HFFc6 (cell line): Measurements from ENCODE around the gene PLA2G6. TPM values are rescaled to one million over a fixed set of nuclear protein-coding genes. Genes with fewer than 3 reads are reported as not detected.
"Not testable (repeated sequence)": the region's sequence is repeated elsewhere in the genome, so short reads cannot be mapped to it uniquely, and the experiment has no call there.

ENCODE experiments used
- DNase-seq: peaks from one replicate; pipeline ENCODE4 v3.0.0-alpha.2; 2018
- H3K27ac Mint-ChIP-seq: 2 replicates; pipeline ENCODE4 v1.8.0; 2020; ENCODE audit warnings: mild to moderate bottlenecking, mixed read lengths
- H3K27me3 Mint-ChIP-seq: 2 replicates; pipeline ENCODE4 v1.8.0; 2021; ENCODE audit warnings: mild to moderate bottlenecking, moderate library complexity, mixed read lengths; ENCODE audit not compliant: insufficient read depth
- H3K36me3 Mint-ChIP-seq: 2 replicates; pipeline ENCODE4 v1.8.0; 2021; ENCODE audit warnings: low read depth, mixed read lengths
- H3K4me1 Mint-ChIP-seq: 2 replicates; pipeline ENCODE4 v1.8.0; 2020; ENCODE audit warnings: low read depth, mixed read lengths
- H3K4me3 Mint-ChIP-seq: 2 replicates; pipeline ENCODE4 v1.8.0; 2020; ENCODE audit warnings: mild to moderate bottlenecking, moderate library complexity, mixed read lengths
- H3K9me3 Mint-ChIP-seq: 2 replicates; pipeline ENCODE4 v1.8.0; 2020; ENCODE audit warnings: mild to moderate bottlenecking, mixed read lengths
- CTCF ChIP-seq: fragments of 200-600 bp; sonication (generic); IDR thresholded peaks from 2 replicates; pipeline ENCODE4 v1.5.0; 2021; ENCODE audit warnings: antibody characterized with exemption, mild to moderate bottlenecking
- total RNA-seq, 6 experiments: library from RNA; stranded (reverse); fragmentation: NEBNext Ultra II Directional; extraction: Animal tissue kit (Norgen Biotek cat#: 25700); gene quantifications; 2 replicates in 1 of 6; 3 replicates in 5 of 6; pipeline ENCODE4 v1.2.3, GENCODE V29; 2021

The PLA2G6 gene
- total RNA-seq, 6 experiments from 2014 or later: 4.1 to 6.6 (median 5.3) TPM

GRCh38 chr22:38153821-38154562, 27.6 kb downstream of the PLA2G6 start:
- H3K9me3 Mint-ChIP-seq: no peaks in the 10 kb centered on the region
- no peak for TF ChIP-seq CTCF
- no peak overlapping the region for H3K27ac Mint-ChIP-seq
- peaks cover 7% of the 10 kb centered on the region; the same call in 1 of the 2 replicates for H3K4me1 Mint-ChIP-seq
- H3K27me3 Mint-ChIP-seq: no peaks in the 10 kb centered on the region; the same call in 1 of the 2 replicates
- no peak for DNase-seq
- H3K4me3 Mint-ChIP-seq: no peak overlapping the region
- no peaks in the 10 kb centered on the region for H3K36me3 Mint-ChIP-seq

GRCh38 chr22:38151126-38151500, 30.5 kb downstream of the PLA2G6 start:
- Mint-ChIP-seq H3K9me3 (no peaks in the 10 kb centered on the region; the same call in 1 of the 2 replicates), H3K36me3 (no peaks in the 10 kb centered on the region), H3K27ac (no peak overlapping the region), H3K4me3 (no peak overlapping the region), H3K4me1 (peaks cover 16% of the 10 kb centered on the region), H3K27me3 (no peaks in the 10 kb centered on the region; the same call in 1 of the 2 replicates)
- TF ChIP-seq CTCF: no peak
- DNase-seq: no peak

- H3K27ac Mint-ChIP-seq: no peak overlapping the region
- no peak for DNase-seq
- H3K4me3 Mint-ChIP-seq: no peak overlapping the region
- H3K36me3 Mint-ChIP-seq: no peaks in the 10 kb centered on the region
- TF ChIP-seq CTCF: no peak
- no peaks in the 10 kb centered on the region; the same call in 1 of the 2 replicates for H3K27me3 Mint-ChIP-seq
- H3K9me3 Mint-ChIP-seq: no peaks in the 10 kb centered on the region; the same call in 1 of the 2 replicates
- peaks cover 18% of the 10 kb centered on the region for H3K4me1 Mint-ChIP-seq
Observed at GRCh38 chr22:38148245-38148644, 33.4 kb downstream of the PLA2G6 start.

GRCh38 chr22:38146166-38146565, 35.5 kb downstream of the PLA2G6 start:
- H3K27me3 Mint-ChIP-seq, DNase-seq, H3K27ac Mint-ChIP-seq, H3K9me3 Mint-ChIP-seq, H3K4me3 Mint-ChIP-seq, H3K36me3 Mint-ChIP-seq: not testable (repeated sequence)
- peaks cover 18% of the 10 kb centered on the region for H3K4me1 Mint-ChIP-seq

GRCh38 chr22:38144025-38144405, 37.6 kb downstream of the PLA2G6 start:
- H3K36me3 Mint-ChIP-seq: no peaks in the 10 kb centered on the region
- no peak for TF ChIP-seq CTCF
- peaks cover 18% of the 10 kb centered on the region for H3K4me1 Mint-ChIP-seq
- no peaks in the 10 kb centered on the region for H3K27me3 Mint-ChIP-seq
- H3K27ac Mint-ChIP-seq: no peak overlapping the region
- no peaks in the 10 kb centered on the region; the same call in 1 of the 2 replicates for H3K9me3 Mint-ChIP-seq
- no peak overlapping the region for H3K4me3 Mint-ChIP-seq
- DNase-seq: no peak

GRCh38 chr22:38142606-38143005, 39.0 kb downstream of the PLA2G6 start:
- no peaks in the 10 kb centered on the region for H3K36me3 Mint-ChIP-seq

More at GRCh38 chr22:38142606-38143005, 39.0 kb downstream of the PLA2G6 start:
- no peak for DNase-seq
- Mint-ChIP-seq H3K27me3 (no peaks in the 10 kb centered on the region; the same call in 1 of the 2 replicates), H3K27ac (no peak overlapping the region), H3K9me3 (no peaks in the 10 kb centered on the region), H3K4me3 (no peak overlapping the region), H3K4me1 (peaks cover 8% of the 10 kb centered on the region)
- TF ChIP-seq CTCF: no peak
